Kidney glomerular epithelial cell (primary cell): ENCODE data around the gene ART5.

Experiments used
- DNase-seq: peaks from one replicate; lab custom pipeline; 2025; lab: John Stamatoyannopoulos, UW

The ART5 gene

GRCh38 chr11:3641701-3642070 is at the start of gene ART5:
TSS of gene ART5 (minus strand) at chr11:3641992. CDS start at chr11:3641862, 130 bp downstream.
- no peak for DNase-seq

GRCh38 chr11:3686751-3687150 is 45.0 kb upstream of the ART5 start:
- no peak for DNase-seq

- no peak for DNase-seq
These were observed 44.1 kb upstream of the ART5 start for GRCh38 chr11:3685923-3686322.

GRCh38 chr11:3684819-3685172 is 43.0 kb upstream of the ART5 start:
- no peak for DNase-seq

GRCh38 chr11:3684129-3684818 is 42.5 kb upstream of the ART5 start:
- no peak for DNase-seq

- no peak for DNase-seq
These were observed 41.2 kb upstream of the ART5 start for GRCh38 chr11:3683039-3683438.

GRCh38 chr11:3679077-3679476 is 37.3 kb upstream of the ART5 start:
- no peak for DNase-seq

- DNase-seq = no peak
These were observed 34.2 kb upstream of the ART5 start for GRCh38 chr11:3675971-3676370.

GRCh38 chr11:3674189-3674588 is 32.4 kb upstream of the ART5 start:
- DNase-seq = peak; percentile 83

- no peak for DNase-seq
These were observed 29.8 kb upstream of the ART5 start, which contains the start of gene CHRNA10 for GRCh38 chr11:3671334-3672254. TSS of gene CHRNA10 (minus strand) at chr11:3671384. CDS start at chr11:3671312, 72 bp downstream.

- no peak for DNase-seq
These were observed 28.0 kb upstream of the ART5 start for GRCh38 chr11:3669742-3670183.

GRCh38 chr11:3669128-3669527 is 27.3 kb upstream of the ART5 start:
- no peak for DNase-seq

GRCh38 chr11:3667149-3668035 is 25.6 kb upstream of the ART5 start:
- no peak for DNase-seq

- no peak for DNase-seq
These were observed 24.3 kb upstream of the ART5 start for GRCh38 chr11:3666023-3666530.

- DNase-seq = no peak
These were observed 23.7 kb upstream of the ART5 start for GRCh38 chr11:3665336-3666022.

GRCh38 chr11:3664032-3664630 is 22.3 kb upstream of the ART5 start:
- no peak for DNase-seq

- no peak for DNase-seq
These were observed 21.1 kb upstream of the ART5 start for GRCh38 chr11:3662856-3663255.

GRCh38 chr11:3660960-3661359 is 19.2 kb upstream of the ART5 start:
- DNase-seq = no peak

GRCh38 chr11:3659595-3660515 is 18.1 kb upstream of the ART5 start:
- DNase-seq = no peak

- no peak for DNase-seq
These were observed 16.5 kb upstream of the ART5 start for GRCh38 chr11:3658252-3658651.
